Medulla oblongata (tissue), 1 donor: ENCODE results near the gene GALR1.

Source experiments
- DNase-seq: peaks from one replicate; pipeline ENCODE4 v3.0.0-alpha.2; 2015; ENCODE audit errors: extremely low spot score

GALR1 gene

DNA sequence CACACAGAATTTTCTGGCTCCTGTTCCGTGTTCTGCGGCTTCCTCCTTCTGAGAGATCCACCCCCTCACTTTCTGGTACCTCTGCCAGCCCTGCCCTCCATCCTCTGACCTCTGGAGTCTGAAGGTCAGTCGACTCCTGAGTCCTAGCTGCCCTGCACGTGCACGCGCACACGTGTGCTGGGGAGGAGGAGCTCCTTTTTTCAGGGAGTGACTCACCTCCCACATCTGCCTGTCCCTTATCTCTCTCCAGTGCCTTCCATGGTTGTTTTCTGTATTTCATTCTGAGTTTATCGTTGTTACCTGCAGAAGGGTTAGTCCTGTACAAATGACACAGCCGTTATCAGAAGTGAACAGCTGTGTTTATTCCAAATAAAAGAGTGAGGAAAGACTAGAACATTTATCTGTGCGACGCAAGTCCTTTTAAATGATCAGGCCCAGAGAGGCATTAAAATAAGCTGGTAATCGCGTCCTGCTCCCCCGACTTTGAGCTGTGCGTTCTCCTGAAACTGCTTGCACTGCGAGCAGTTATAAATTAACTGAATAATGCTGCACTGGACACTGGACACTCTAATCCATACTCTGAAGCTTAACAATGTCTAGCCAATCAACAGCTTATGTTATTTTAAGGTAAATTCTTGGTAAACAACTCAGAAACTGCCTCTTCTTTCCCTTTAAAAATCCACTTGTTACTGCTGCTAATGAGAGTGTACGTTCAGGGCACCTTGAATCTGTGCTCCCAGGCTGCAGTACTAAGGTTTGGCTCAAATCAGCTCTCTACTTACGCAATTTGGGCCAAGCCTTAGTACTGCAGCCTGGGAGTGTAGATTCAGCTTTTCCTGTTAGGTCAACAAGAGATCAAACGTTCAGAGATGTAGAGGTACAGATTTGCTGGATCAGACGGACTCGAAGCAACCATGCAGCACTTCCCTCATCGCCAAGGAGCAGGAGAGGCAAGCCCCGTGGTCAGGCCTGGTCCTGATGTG lies 72.5 kb downstream of the GALR1 start:
- no peak for DNase-seq

DNA sequence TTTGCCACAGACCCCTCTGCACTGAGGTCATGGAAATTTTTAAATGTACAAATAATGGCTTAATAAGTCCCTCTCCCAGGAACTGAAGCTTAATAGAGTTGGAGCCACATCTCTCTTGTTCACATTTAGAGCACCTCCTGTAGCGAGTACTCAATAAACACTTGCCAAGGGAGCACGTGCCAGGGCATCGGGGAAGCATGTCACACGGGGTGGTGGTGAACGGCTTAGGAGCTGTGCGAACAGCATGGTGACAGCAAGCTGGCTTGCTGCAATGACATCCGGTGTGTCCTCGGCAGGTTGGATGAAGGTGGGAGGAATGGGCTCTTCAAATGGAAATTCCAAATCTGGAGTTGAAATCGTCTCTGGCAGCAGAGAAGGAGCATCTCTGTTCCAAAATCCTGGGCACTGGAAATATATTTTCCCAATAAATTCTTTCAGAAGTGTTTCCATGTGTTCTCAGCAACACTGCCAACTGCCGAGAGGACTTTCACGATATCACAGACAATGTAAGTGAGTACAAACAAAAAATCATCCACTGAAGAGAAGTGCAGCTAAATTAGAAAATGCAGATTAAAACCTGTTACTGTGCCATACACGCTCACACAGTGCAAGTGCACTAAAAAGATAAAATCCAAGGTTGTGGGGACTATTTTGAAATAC lies 74.1 kb downstream of the GALR1 start:
- DNase-seq: no peak
